ENCODE results near the gene YKT6.
"Not testable (repeated sequence)": the region's sequence is repeated elsewhere in the genome, so short reads cannot be mapped to it uniquely, and the experiment has no call there.

Gene YKT6

GRCh38 chr7:44172352-44172751 is 28.4 kb upstream of the YKT6 start:
- DNase-seq (ENCODE audit: low spot score): no peak

- no peak for DNase-seq (ENCODE audit: low spot score)
Observed at GRCh38 chr7:44172803-44173424, 27.9 kb upstream of the YKT6 start.

GRCh38 chr7:44173911-44174693 is 26.7 kb upstream of the YKT6 start:
- no peak for DNase-seq (ENCODE audit: low spot score)

DNA sequence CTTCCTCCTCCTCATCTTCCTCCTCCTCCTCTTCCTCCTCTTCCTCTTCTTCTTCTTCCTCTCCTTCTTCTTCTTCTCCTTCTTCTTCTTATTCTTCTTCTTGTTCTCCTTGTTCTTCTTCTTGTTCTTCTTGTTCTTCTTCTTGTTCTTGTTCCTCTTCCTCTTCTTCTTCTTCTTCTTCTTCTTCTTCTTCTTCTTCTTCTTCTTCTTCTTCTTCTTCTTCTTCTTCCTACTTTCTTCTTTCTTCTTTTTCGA is 26.2 kb upstream of the YKT6 start:
- not testable (repeated sequence) for DNase-seq (ENCODE audit: low spot score)

DNA sequence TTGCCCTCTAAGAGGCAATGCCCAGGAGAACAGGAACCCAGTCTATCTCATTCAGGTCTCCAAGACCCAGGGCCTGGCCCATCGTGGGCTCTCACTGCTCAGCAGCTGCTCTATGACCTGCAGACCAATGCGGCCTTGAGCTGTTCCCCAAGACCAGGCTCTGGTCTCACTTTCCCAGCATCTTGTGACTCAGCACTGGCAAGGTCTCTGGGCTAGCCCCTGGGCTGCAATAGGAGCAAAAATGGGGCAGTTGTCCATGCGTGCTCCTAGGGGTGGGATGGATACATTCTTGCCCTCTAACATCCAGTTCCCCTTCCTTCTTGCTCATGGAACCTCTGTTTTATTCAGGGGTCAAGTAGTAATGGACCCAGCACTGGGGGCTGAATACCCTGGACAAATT is 25.0 kb upstream of the YKT6 start:
- DNase-seq (ENCODE audit: low spot score): no peak

GRCh38 chr7:44176486-44176885 is 24.3 kb upstream of the YKT6 start:
- DNase-seq (ENCODE audit: low spot score): no peak

- no peak for DNase-seq (ENCODE audit: low spot score)
Observed at GRCh38 chr7:44177570-44178131, 23.1 kb upstream of the YKT6 start.

DNA sequence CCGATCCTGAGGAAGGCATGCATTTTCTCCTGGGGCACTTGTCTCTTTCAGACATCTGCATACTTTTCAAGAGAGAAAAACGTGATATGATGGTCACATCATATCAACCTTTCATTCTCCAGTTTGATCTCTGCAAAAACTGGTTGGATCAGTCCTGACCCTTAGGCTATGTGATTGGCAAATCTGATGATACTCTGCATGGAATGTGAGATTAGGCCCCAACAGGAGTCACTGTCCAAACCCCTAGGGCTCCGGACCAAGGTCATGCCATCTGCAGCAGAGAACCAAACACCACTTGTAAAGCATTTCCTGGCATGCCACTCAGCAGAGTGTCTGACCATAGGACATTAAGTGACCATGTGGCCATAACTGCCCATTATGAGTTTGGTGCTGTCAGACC is 20.1 kb upstream of the YKT6 start:
- no peak for DNase-seq (ENCODE audit: low spot score)

GRCh38 chr7:44182827-44183226 is 18.0 kb upstream of the YKT6 start:
- no peak for DNase-seq (ENCODE audit: low spot score)

GRCh38 chr7:44183386-44183785 is 17.4 kb upstream of the YKT6 start:
- no peak for DNase-seq (ENCODE audit: low spot score)

DNA sequence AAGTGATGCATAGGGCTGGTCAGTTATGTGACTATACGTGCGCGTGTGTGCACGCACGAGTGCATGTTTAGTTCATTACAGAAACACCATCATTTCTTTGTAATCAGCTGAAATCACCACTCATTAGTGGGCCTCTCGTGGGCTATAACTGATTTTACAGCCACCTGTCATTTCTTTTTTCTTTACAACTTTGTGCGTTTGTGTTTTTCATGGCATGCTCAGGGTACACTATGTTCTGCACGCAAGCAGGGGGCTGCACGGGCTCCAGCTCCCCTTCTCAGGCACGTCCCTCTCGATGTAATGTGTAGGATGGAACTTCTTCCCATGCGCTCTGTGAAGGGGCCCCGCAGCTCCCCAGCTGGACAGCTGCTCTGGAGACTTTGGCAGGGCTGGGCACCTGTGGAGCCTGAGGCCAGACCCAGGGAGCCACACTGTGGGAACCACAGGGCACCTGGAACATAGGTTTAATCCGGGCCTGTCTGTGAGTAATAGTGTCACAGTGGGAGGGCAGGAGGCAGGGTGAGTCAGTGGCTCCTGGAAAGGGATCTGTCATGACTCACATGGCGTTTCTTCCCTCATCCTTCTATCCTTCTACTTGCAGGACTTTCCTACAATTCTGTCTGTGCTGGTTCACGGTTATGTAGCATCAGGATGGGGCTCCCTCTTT is 16.4 kb upstream of the YKT6 start:
- DNase-seq (ENCODE audit: low spot score): peak; percentile 86

- DNase-seq (ENCODE audit: low spot score): no peak
Observed at GRCh38 chr7:44184873-44185446, 15.8 kb upstream of the YKT6 start.

GRCh38 chr7:44185729-44186128 is 15.0 kb upstream of the YKT6 start:
- no peak for DNase-seq (ENCODE audit: low spot score)

DNA sequence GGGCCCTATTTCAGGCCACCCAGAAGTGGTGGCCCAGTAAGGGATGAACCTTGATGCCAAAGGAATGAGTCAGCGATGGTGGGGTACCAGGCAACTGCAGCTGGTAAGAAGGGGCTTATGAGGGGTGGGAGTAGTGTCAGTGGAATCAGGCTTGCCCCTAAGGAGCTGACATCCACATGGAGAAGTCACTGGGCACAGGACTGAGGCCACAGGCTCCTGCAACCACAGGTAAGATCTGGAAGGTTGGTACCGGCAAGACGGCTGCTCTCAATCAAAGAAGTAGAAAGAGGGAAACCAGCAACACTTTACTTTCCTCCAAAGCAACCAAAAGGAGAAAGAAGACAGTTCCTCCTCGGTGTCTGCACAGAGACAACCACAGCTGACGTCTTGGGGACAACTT is 14.0 kb upstream of the YKT6 start:
- no peak for DNase-seq (ENCODE audit: low spot score)

GRCh38 chr7:44187636-44188416 is 13.0 kb upstream of the YKT6 start:
- no peak for DNase-seq (ENCODE audit: low spot score)

DNA sequence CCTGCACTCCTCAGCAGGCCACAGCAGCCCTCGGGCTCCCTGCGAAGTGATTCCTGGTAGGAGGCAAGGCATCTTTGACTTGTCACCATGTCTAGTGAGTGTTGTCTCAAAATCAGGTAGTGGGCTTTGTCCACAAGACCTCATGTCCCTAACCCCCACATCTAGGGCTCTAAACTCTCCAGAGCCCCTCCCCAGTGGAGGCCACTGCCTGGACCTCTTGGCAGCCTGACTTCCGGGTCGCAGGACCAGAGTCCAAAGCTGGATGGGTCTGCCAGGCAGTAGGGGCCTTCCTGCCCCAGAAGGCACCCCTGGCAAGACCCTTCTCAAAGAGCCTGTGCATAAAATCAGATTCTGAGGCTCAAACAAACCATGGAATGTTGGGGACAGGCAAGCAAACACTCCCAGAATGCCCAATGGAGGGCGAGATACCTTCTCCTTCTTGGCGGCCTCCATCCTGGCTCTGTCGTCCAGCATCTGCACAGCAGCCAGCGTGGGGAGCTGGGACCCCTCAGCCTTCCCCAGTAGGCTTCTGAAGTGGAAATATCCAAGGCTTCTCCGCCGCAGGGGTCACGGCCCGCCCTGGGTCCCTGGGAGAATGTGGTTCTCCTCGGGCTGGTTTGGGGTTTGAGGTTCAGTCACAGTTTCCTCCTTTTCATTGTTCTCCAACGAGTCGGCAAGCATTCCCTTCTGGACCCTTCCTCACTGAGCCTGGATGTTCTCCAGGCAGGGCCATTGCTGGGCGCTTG is 12.1 kb upstream of the YKT6 start:
- DNase-seq (ENCODE audit: low spot score): no peak

GRCh38 chr7:44189286-44189992 is 11.3 kb upstream of the YKT6 start, which contains the start of gene GCK:
Gene GCK (minus strand): TSS chr7:44189439. CDS start chr7:44188953, 486 bp downstream.
- no peak for DNase-seq (ENCODE audit: low spot score)

DNA sequence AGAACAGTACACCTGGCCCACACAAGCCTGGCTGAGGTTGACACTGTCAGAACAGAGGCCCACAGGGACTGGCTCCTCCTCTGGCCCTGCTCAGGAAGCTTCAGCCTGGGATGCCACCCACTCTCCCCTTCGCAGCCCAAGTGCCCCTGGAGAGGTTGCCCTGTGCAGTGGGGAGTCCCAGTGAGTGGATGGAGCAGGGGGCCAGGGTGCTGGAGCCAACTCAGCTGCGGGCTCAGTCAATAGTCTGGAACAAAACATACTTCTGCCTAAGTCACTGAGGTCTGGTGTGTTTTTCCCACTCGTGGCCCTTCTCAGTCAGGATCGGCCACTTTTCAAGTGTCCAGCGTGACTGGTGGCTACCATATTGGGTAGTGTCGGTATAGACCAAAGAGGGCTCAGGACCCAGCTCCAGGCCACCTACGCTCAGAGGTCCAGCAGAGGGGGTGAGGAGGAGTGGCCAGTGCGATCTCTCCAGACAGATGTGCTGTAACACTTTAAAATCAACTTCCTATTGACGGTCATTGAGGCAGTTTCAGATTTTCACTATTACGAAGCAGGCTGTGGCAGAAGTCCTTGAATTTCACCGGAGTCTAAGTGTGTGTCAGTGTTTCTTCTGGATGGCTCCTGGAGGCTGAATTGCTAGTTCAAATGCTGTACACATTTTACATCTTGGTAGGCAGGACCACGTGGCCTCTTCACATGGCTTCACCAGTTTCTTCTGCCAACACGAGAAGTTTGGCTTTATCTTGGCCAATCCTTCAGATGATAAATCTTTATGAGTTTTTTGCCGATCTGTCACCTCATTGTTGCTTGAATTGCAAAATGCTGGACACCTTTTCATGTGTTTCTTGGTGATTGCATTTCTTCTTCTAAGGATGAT is 10.5 kb upstream of the YKT6 start:
- no peak for DNase-seq (ENCODE audit: low spot score)

- DNase-seq (ENCODE audit: low spot score): no peak
Observed at GRCh38 chr7:44191171-44191570, 9.6 kb upstream of the YKT6 start.
